H1 (cell line): Measurements from ENCODE around the gene TMEM72. TPM values are rescaled to one million over a fixed set of nuclear protein-coding genes. Genes with fewer than 3 reads are reported as not detected.
A peak's percentile ranks its signal among the peaks of the same experiment; 100 is the strongest.

Experiments used
- CTCF ChIA-PET: fragments of 300-600 bp; sonication (Branson Sonifier 250); formaldehyde crosslinking; loops from one replicate; lab custom pipeline; 2021; ENCODE audit not compliant: partially characterized antibody; lab: Charles Lee
- POLR2A ChIA-PET: fragments of 300-600 bp; sonication (Branson Sonifier 250); formaldehyde crosslinking; loops from one replicate; lab custom pipeline; 2021; ENCODE audit warnings: inconsistent platforms; ENCODE audit not compliant: partially characterized antibody; lab: Charles Lee
- DNase-seq, 2 experiments: peaks; one replicate each; pipeline versions ENCODE4 v3.0.0 to v3.0.0-alpha.2; 2010 to 2022; ENCODE audit warnings: low spot score in 2 of 2, low read depth in 1 of 2, mixed read lengths in 1 of 2
- FAIRE-seq: peaks from 2 replicates; lab custom pipeline; 2011; peaks lifted over from hg19 to GRCh38; lab: Jason Lieb, UNC
- H2AFZ ChIP-seq: 2 replicates; pipeline ENCODE4 v1.8.1; 2012; ENCODE audit warnings: low read length, inconsistent platforms
- H2AK5ac ChIP-seq: 2 replicates; pipeline ENCODE4 v1.6.1; 2013; ENCODE audit warnings: low read depth, low read length
- H2BK120ac ChIP-seq: replicated peaks from 2 replicates; pipeline ENCODE3; 2013; ENCODE audit warnings: low read depth, low read length, inconsistent platforms
- H2BK12ac ChIP-seq: 2 replicates; pipeline ENCODE4 v1.6.1; 2013; ENCODE audit warnings: low read depth, low read length
- H2BK15ac ChIP-seq: 2 replicates; pipeline ENCODE4 v1.6.1; 2013; ENCODE audit warnings: low read length
- H2BK20ac ChIP-seq: 2 replicates; pipeline ENCODE4 v1.6.1; 2013; ENCODE audit warnings: low read length
- H2BK5ac ChIP-seq: 2 replicates; pipeline ENCODE4 v1.6.1; 2013; ENCODE audit warnings: low read depth, low read length
- H3K14ac ChIP-seq: 2 replicates; pipeline ENCODE4 v1.6.1; 2013; ENCODE audit warnings: inconsistent platforms; ENCODE audit not compliant: insufficient read length
- H3K18ac ChIP-seq: 2 replicates; pipeline ENCODE4 v1.6.1; 2013; ENCODE audit warnings: low read length; ENCODE audit errors: extremely low read depth
- H3K23ac ChIP-seq: 2 replicates; pipeline ENCODE4 v1.6.1; 2013; ENCODE audit warnings: inconsistent platforms; ENCODE audit not compliant: insufficient read length
- H3K23me2 ChIP-seq: 2 replicates; pipeline ENCODE4 v1.6.1; 2013; ENCODE audit warnings: low read depth, low read length
- H3K27ac ChIP-seq: 2 replicates; pipeline ENCODE4 v1.6.1; 2011; ENCODE audit warnings: low read depth, low read length, inconsistent platforms
- H3K27me3 ChIP-seq, 4 experiments: replicated peaks in 1 of 4; 1 replicate in 1 of 4; 2 replicates in 3 of 4; pipeline versions ENCODE4 v1.6.1 to v1.8.1; 2011 to 2013; ENCODE audit warnings: low read length in 3 of 4, mild to moderate bottlenecking in 3 of 4, inconsistent platforms in 2 of 4, mixed read lengths in 2 of 4, moderate library complexity in 1 of 4; ENCODE audit not compliant: control insufficient read depth in 3 of 4, insufficient read depth in 3 of 4; ENCODE audit errors: extremely low read depth in 1 of 4
- H3K36me3 ChIP-seq, 4 experiments: 2 replicates each; pipeline versions ENCODE4 v1.6.1 to v1.8.1; 2011 to 2013; ENCODE audit warnings: mild to moderate bottlenecking in 4 of 4, low read length in 3 of 4, moderate library complexity in 2 of 4, control low read depth in 1 of 4, inconsistent platforms in 1 of 4; ENCODE audit not compliant: insufficient read depth in 4 of 4, control insufficient read depth in 2 of 4
- H3K4ac ChIP-seq: replicated peaks from 2 replicates; pipeline ENCODE3; 2013; ENCODE audit warnings: low read length, low read depth, mixed read lengths, inconsistent platforms; ENCODE audit not compliant: insufficient read length
- H3K4me1 ChIP-seq, 4 experiments: replicated peaks in 1 of 4; 1 replicate in 1 of 4; 2 replicates in 3 of 4; pipeline versions ENCODE4 v1.6.1 to v1.8.1; 2011 to 2013; ENCODE audit warnings: low read length in 3 of 4, inconsistent platforms in 2 of 4, mixed read lengths in 1 of 4; ENCODE audit not compliant: insufficient read depth in 4 of 4, control insufficient read depth in 3 of 4
- H3K4me2 ChIP-seq, 2 experiments: 2 replicates each; pipeline versions ENCODE4 v1.6.1 to v1.8.1; 2011 to 2013; ENCODE audit warnings: low read depth in 2 of 2, low read length in 2 of 2, control low read depth in 1 of 2, inconsistent platforms in 1 of 2, mild to moderate bottlenecking in 1 of 2; ENCODE audit not compliant: insufficient read depth in 1 of 2
- H3K4me3 ChIP-seq, 4 experiments: fragments of 200-600, 300-600 bp in 1 of 4; sonication (generic), shearing (Covaris generic), sonication (Bioruptor Twin) in 1 of 4; 2 replicates each; pipeline versions ENCODE4 v1.5.1 to v1.8.1; 2011 to 2016; ENCODE audit warnings: low read length in 4 of 4, low read depth in 3 of 4, control low read depth in 2 of 4, inconsistent platforms in 2 of 4, mild to moderate bottlenecking in 2 of 4, mixed read lengths in 1 of 4, moderate library complexity in 1 of 4; ENCODE audit not compliant: insufficient read depth in 2 of 4; ENCODE audit errors: extremely low read depth in 1 of 4
- H3K56ac ChIP-seq: replicated peaks from 2 replicates; pipeline ENCODE3; 2013; ENCODE audit warnings: low read depth, mild to moderate bottlenecking, mixed read lengths, low read length, inconsistent platforms; ENCODE audit not compliant: insufficient read length
- H3K79me1 ChIP-seq: 2 replicates; pipeline ENCODE4 v1.6.1; 2013; ENCODE audit warnings: low read depth, low read length, control low read depth
- H3K79me2 ChIP-seq, 2 experiments: 2 replicates each; pipeline versions ENCODE4 v1.6.1 to v1.8.1; 2012 to 2013; ENCODE audit warnings: low read length in 2 of 2, mild to moderate bottlenecking in 2 of 2, inconsistent platforms in 1 of 2; ENCODE audit not compliant: insufficient read depth in 2 of 2, control insufficient read depth in 1 of 2
- H3K9ac ChIP-seq, 4 experiments: replicated peaks in 1 of 4; 1 replicate in 1 of 4; 2 replicates in 3 of 4; pipeline versions ENCODE4 v1.6.1 to v1.8.1; 2011 to 2013; ENCODE audit warnings: low read depth in 3 of 4, low read length in 3 of 4, control low read depth in 2 of 4, mild to moderate bottlenecking in 2 of 4, moderate library complexity in 2 of 4, inconsistent platforms in 1 of 4; ENCODE audit errors: extremely low read depth in 1 of 4
- H3K9me3 ChIP-seq, 2 experiments: 2 replicates each; pipeline versions ENCODE4 v1.6.1 to v1.8.1; 2012 to 2013; ENCODE audit warnings: mild to moderate bottlenecking in 2 of 2, moderate library complexity in 2 of 2, control low read depth in 1 of 2, inconsistent platforms in 1 of 2, low read depth in 1 of 2, low read length in 1 of 2, mixed read lengths in 1 of 2; ENCODE audit not compliant: insufficient read depth in 2 of 2
- H4K20me1 ChIP-seq, 2 experiments: replicated peaks in 1 of 2; 2 replicates each; pipeline versions ENCODE3 to v1.8.1; 2011 to 2013; ENCODE audit warnings: inconsistent platforms in 2 of 2, low read length in 2 of 2, mild to moderate bottlenecking in 1 of 2; ENCODE audit not compliant: insufficient read depth in 2 of 2, control insufficient read depth in 1 of 2
- H4K5ac ChIP-seq: 2 replicates; pipeline ENCODE4 v1.6.1; 2013; ENCODE audit warnings: low read length, low read depth, mixed read lengths, inconsistent platforms; ENCODE audit not compliant: insufficient read length
- H4K8ac ChIP-seq: 2 replicates; pipeline ENCODE4 v1.8.0; 2013; ENCODE audit warnings: mild to moderate bottlenecking, moderate library complexity, low read length, inconsistent platforms; ENCODE audit not compliant: insufficient read depth; ENCODE audit errors: extremely low read depth
- H4K91ac ChIP-seq: replicated peaks from 2 replicates; pipeline ENCODE3; 2013; ENCODE audit warnings: low read length, mixed read lengths, inconsistent platforms; ENCODE audit not compliant: insufficient read length
- ASH2L ChIP-seq: fragments of 200-600, 300-600 bp; sonication (generic); IDR thresholded peaks from one replicate; pipeline ENCODE4 v1.7.1; 2017; ENCODE audit warnings: low read length
- BCL11A ChIP-seq, 2 experiments: IDR thresholded peaks; one replicate each; pipeline ENCODE4 v1.6.1; 2011; ENCODE audit warnings: low read depth in 2 of 2, low read length in 2 of 2, mild to moderate bottlenecking in 2 of 2
- BRCA1 ChIP-seq: IDR thresholded peaks from 2 replicates; pipeline ENCODE4 v1.6.1; 2012; ENCODE audit warnings: low read depth, low read length, improper control_type of control experiment
- CREB1 ChIP-seq: IDR thresholded peaks from 2 replicates; pipeline ENCODE4 v1.6.1; 2012; ENCODE audit warnings: inconsistent platforms
- HDAC6 ChIP-seq: IDR thresholded peaks from one replicate; pipeline ENCODE4 v1.7.1; 2012; ENCODE audit warnings: low read depth, mild to moderate bottlenecking, inconsistent platforms, low read length, moderate library complexity
- JUN ChIP-seq: IDR thresholded peaks from 2 replicates; pipeline ENCODE4 v1.6.1; 2011; ENCODE audit warnings: low read depth, mild to moderate bottlenecking, improper control_type of control experiment, low read length
- NANOG ChIP-seq: IDR thresholded peaks from 2 replicates; pipeline ENCODE4 v1.6.1; 2011; ENCODE audit warnings: low read length, low read depth, mild to moderate bottlenecking, inconsistent platforms; ENCODE audit not compliant: insufficient read depth, poor library complexity, severe bottlenecking
- RAD21 ChIP-seq, 2 experiments: IDR thresholded peaks in 1 of 2; conservative IDR thresholded peaks in 1 of 2; 2 replicates each; pipeline ENCODE4 v1.6.1; 2011; ENCODE audit warnings: low read depth in 2 of 2, low read length in 2 of 2, improper control_type of control experiment in 1 of 2, inconsistent platforms in 1 of 2, mild to moderate bottlenecking in 1 of 2, moderate library complexity in 1 of 2
- RXRA ChIP-seq: IDR thresholded peaks from 2 replicates; pipeline ENCODE4 v1.6.1; 2011; ENCODE audit warnings: low read depth, mild to moderate bottlenecking, low read length, moderate library complexity; ENCODE audit not compliant: insufficient read depth
- SIN3A ChIP-seq, 2 experiments: IDR thresholded peaks in 1 of 2; conservative IDR thresholded peaks in 1 of 2; 2 replicates each; pipeline ENCODE4 v1.6.1; 2011 to 2012; ENCODE audit warnings: low read length in 2 of 2, improper control_type of control experiment in 1 of 2, low read depth in 1 of 2, mild to moderate bottlenecking in 1 of 2
- TCF12 ChIP-seq: IDR thresholded peaks from 2 replicates; pipeline ENCODE4 v1.6.1; 2011; ENCODE audit warnings: low read depth, mild to moderate bottlenecking, low read length
- WGBS, 2 experiments: shearing (Covaris generic) in 1 of 2; methylation state at CpG; one replicate each; pipeline versions ENCODE4 v1.1.6 to v1.1.7; 2013 to 2015; ENCODE audit warnings: low lambda C conversion rate in 2 of 2, mixed read lengths in 2 of 2, inconsistent platforms in 1 of 2, low coverage in 1 of 2, missing lambda C conversion rate in 1 of 2; ENCODE audit not compliant: insufficient replicate concordance in 2 of 2, insufficient coverage in 1 of 2, insufficient read length in 1 of 2; ENCODE audit errors: extremely low coverage in 1 of 2, missing lambda C conversion rate in 1 of 2; 5-methylcytosine and 5-hydroxymethylcytosine counted together
- polyA plus RNA-seq, 7 experiments: library from polyadenylated mRNA; depleted of rRNA in 3 of 7; stranded (reverse) in 5 of 7; unstranded in 2 of 7; fragments of >200 nt in 5 of 7; fragments of 200-250 nt in 2 of 7; gene quantifications; 1 replicate in 5 of 7; 2 replicates in 1 of 7; 4 replicates in 1 of 7; pipeline versions ENCODE4 v1.2.1 to v1.2.3, GENCODE V29; 2011 to 2013; ENCODE audit warnings: missing spikeins in 2 of 7, mixed read lengths in 2 of 7
- total RNA-seq: library from RNA; stranded (reverse); fragmentation: NEBNext Ultra II Directional; extraction: Animal tissue kit (Norgen Biotek cat#: 25700); gene quantifications from 2 replicates; pipeline ENCODE4 v1.2.1, GENCODE V29; 2021
- TF ChIP-seq, protein P1 (sequence below): IDR thresholded peaks from 2 replicates; pipeline ENCODE4 v1.6.1; 2011; ENCODE audit warnings: low read depth, mild to moderate bottlenecking, low read length; ENCODE audit not compliant: insufficient read depth

TMEM72 gene
- total and polyA plus RNA-seq, 2 of the 8 experiments (the other 6 are each of a cell fraction or from before 2014, with no cell fraction given) = not detected

DNA sequence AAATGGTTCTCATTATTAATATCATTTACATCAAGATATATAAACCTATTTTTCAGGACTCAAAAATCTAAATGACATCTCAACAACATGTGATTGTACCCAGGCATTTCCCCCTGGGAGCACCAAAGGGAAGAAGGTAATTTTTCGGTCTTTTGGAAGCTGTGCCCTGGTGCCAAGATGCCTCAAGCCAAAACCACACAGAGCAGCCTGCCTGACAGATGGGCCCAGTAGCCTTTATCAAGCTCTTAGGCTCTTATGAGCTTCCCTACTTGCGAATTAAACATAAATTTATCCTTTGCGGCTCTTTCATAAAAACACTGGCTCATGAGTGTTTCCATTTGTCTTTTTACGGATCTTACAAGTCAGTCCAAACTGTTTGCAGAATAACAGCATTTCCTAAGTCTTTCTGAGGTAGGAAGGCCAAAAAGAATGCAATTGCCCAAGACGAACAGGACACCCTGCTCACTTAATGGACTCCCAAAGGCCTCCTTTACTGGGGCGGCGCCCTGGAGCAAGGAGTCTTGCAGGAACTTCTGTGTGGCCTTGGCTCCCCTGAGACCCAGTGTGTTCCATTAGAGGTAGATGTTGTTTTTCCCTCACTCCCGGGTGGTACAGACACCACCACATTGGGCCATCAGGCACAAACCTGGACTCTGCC, 44.4 kb downstream of the TMEM72 start:
- no peak overlapping the region for H4K8ac ChIP-seq
- H3K9me3 ChIP-seq = no peaks in the 10 kb centered on the region
- no peak overlapping the region for H4K5ac ChIP-seq
- H3K23ac ChIP-seq = no peak overlapping the region
- H3K27ac ChIP-seq = no peak overlapping the region
- no peak overlapping the region; a peak in 1 of 7 replicates for H3K9ac ChIP-seq
- no peaks in the 10 kb centered on the region for H4K20me1 ChIP-seq
- no peak overlapping the region for H2BK120ac ChIP-seq
- H3K4me1 ChIP-seq = peaks cover 1 to 16% (median 6%) of the 10 kb centered on the region in 4 experiments; a peak in 6 of 7 replicates
- H2BK12ac ChIP-seq = no peak overlapping the region
- WGBS, 2 experiments = 84% methylated on average over 8 of the region's 8 CpGs; no CpG with 5 or more reads in 1 of the 2 experiments
- H3K79me2 ChIP-seq = no peaks in the 10 kb centered on the region
- ChIA-PET CTCF (interaction anchor here (0.6 to 13.4 kb wide), 4 partner anchors 9 to 41 kb away, joined by 5 to 143 read pairs (median 7); no protein-coding TSS in a partner anchor), POLR2A (no interaction called here)
- H2AFZ ChIP-seq = no peak overlapping the region
- no peak overlapping the region for H3K18ac ChIP-seq
- no peaks in the 10 kb centered on the region for H3K36me3 ChIP-seq
- peaks cover 8% of the 10 kb centered on the region for H3K23me2 ChIP-seq
- H3K4me3 ChIP-seq = no peak overlapping the region
- no peaks in the 10 kb centered on the region for H3K79me1 ChIP-seq
- H2BK15ac ChIP-seq = no peak overlapping the region
- no peak overlapping the region for H2AK5ac ChIP-seq
- H3K56ac ChIP-seq = no peak overlapping the region
- no peak overlapping the region for H2BK20ac ChIP-seq
- peaks cover 0 to 6% (median 3%) of the 10 kb centered on the region in 4 experiments; a peak in 4 of 7 replicates for H3K27me3 ChIP-seq
- no peak overlapping the region for H3K4me2 ChIP-seq
- FAIRE-seq = no peak
- H3K4ac ChIP-seq = no peak overlapping the region
- no peak overlapping the region for H4K91ac ChIP-seq
- H3K14ac ChIP-seq = no peak overlapping the region
- no peak overlapping the region for H2BK5ac ChIP-seq
- DNase-seq = peak in 1 of 2 experiments; percentile 34
- TF ChIP-seq ASH2L = no peak
- no peak for TF ChIP-seq NANOG
- TF ChIP-seq BCL11A (IDR thresholded peaks at IDR 0.05; ENCODE audit: low read depth in 2 of 2, low read length in 2 of 2) = no peak
- TF ChIP-seq SIN3A (conservative IDR thresholded peaks at IDR 0.05 in 1 of 2, IDR thresholded peaks at IDR 0.05 in 1 of 2; ENCODE audit: low read depth in 1 of 2, low read length in 2 of 2) = no peak
- TF ChIP-seq RAD21 (IDR thresholded peaks at IDR 0.05 in 1 of 2, conservative IDR thresholded peaks at IDR 0.05 in 1 of 2; ENCODE audit: low read depth in 2 of 2, low read length in 2 of 2) = no peak
- no peak for TF ChIP-seq RXRA
- no peak for TF ChIP-seq JUN
- TF ChIP-seq, protein P1, sequence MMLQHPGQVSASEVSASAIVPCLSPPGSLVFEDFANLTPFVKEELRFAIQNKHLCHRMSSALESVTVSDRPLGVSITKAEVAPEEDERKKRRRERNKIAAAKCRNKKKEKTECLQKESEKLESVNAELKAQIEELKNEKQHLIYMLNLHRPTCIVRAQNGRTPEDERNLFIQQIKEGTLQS = no peak
- TF ChIP-seq HDAC6 = no peak
- no peak for TF ChIP-seq TCF12
- no peak for TF ChIP-seq BRCA1
- TF ChIP-seq CREB1 = no peak
